T-helper 2 cell (primary cell): ENCODE measurements around the gene SMAD9.

ENCODE experiments used
- DNase-seq, 5 experiments: peaks; one replicate each; pipeline versions ENCODE4 v3.0.0 to v3.0.0-alpha.2; 2012 to 2022

The SMAD9 gene

DNA sequence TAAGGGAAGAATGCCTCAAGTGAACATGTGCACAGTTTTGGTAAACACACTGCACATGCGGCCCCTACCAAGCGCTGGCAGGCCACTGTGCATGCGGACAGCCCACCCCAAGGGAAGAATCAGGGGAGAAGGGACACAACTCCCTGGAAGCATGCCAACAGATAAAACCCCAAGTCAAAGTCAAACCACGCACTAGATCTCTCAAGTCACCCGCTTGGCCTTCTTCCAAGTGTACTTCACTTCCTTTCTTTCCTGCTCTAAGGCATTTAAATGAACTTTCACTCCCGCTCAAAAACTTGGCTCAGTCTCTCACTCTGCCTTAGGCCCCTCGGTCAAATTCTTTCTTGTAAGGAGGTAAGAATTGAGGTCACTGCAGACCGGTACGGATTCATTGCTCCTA lies 105.6 kb downstream of the SMAD9 start:
- no peak for DNase-seq

DNA sequence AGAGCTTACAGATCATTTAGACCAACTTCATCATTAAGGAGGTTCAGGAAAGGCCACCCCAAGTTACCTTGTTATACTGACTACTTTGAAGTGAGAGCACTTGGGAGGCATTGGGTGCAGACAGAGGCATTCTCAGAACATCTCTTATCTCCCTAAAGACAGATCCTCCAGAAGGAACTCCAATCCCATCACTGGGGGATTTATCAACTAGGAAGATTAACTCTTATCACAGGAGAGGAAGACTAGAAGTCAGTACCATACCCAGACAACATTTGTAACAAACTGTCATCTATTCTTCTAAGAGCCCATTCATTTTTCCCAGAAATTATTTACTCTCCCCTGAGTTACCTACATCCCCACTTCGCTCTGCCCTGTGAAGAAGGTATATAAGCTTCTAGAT lies 106.8 kb downstream of the SMAD9 start:
- no peak for DNase-seq

DNA sequence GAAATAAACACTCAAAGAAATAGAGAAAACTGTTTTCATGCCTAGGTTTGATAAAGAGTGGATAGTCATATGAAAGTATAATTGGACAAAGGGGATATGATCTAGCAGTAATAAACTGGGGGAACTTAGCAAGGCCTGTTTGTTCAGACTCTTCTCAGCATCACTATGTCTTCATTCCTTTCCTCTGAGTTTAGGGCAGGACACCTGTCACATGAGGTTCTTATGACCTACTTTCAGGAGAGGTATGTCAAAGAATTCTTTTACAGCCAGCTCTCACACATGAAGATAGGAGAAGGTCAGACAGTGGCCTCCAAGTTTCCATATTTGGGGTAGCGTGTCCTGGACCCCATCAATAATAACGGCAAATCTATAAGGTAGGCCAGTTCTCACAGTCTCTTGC lies 112.4 kb downstream of the SMAD9 start:
- no peak for DNase-seq

DNA sequence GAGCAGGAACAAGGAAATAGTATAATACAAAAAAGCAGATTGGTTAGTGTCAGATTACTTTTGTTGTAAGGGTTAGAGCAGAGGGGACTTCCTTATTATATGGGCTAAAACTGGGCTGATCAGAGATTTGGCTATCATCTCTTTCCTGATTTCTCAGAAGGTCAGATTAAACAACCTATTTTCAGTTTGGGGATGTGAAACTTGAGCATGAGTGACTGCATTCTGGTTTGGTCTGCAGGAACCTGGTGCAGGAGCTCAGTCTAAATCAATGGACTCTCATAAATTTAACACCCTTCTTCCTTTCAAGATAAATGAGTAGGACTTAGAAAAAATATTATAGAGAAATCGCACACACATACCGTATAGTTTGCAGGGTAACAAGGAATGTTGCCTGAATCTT lies 113.9 kb downstream of the SMAD9 start:
- no peak for DNase-seq

DNA sequence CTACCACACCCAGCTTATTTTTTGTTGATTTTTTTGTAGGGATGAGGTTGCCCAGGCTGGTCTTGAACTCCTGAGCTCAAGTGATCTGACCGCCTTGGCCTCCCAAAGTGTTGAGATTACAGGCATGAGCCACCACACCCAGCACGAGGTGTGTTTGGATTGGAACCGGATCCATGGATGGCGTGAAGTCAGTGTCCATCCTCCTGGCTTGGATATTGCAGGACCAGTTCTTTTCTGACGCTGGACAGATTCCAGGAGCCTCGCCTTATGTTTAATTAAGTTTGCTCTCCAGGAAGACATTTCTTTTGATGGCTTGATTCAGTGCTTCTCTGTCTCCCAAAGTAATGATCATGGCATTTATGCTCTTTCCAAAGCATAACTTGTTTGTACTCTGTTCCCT lies 115.5 kb downstream of the SMAD9 start:
- DNase-seq = no peak

DNA sequence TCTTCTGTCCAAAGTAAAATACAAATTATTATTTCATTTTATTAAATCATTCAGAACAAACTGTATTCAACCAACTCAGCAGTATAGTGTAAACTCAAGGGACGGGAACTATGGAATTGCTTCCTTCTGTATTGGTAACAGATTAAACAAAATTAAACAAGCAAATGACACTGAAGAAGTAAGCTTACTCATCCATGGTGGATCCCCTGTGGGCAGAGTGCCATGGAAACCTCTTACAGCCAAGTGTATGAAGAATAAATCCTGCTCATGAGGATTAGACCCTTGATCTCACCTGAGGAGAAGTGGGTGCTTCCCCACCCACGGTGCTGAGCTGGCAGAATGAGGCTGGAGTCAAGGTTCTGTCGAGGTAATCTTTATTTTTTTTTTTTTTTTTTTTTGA lies 119.0 kb downstream of the SMAD9 start:
- DNase-seq = no peak

DNA sequence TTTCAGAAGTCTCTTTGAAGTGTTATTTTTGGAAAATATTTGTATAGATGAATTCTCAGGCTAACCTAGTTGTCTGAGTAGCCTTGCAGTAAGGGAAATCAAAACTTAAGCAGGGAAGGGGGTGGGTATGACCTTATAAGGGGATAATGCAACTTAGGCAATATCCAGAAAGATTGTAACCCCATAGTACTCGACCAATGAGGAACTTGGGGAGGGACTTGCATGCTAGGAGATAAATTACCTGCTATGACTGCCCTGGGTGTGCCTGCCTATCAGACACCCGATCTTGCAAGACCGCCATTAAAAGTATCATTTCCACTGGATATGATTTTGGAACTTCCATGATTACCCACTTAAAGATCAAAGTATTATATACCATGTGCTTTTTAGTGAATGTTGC lies 124.0 kb downstream of the SMAD9 start:
- DNase-seq = no peak

DNA sequence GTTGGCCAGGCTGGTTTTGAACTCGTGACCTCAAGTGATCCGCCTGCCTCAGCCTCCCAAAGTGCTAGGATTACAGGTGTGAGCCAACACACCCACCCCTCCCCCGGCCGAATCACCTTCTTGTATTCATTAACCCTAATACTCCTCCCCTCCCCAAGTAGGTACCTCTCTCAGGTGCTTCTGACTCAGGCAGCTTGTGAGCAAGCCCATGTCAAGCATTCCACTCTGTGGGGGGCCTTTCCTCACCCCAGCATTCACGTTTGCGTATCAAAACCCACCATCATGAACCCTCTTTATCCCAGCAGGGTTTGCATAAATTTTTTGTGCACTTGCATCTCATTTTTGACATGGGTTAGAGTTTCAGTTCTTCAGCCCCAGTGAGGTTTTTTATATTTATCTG lies 124.6 kb downstream of the SMAD9 start:
- DNase-seq = no peak
